Measurements from ENCODE around the gene CDKN3. TPM values are rescaled to one million over a fixed set of nuclear protein-coding genes. Genes with fewer than 3 reads are reported as not detected.
"Not testable (repeated sequence)": the region's sequence is repeated elsewhere in the genome, so short reads cannot be mapped to it uniquely, and the experiment has no call there.

The CDKN3 gene
- total and polyA plus RNA-seq, 9 donors, result 22.6 to 36.9 (median 31.1) TPM

- Histone ChIP-seq H3K4me1 (ENCODE audit: control insufficient read depth, insufficient read depth, low read length) (no peaks in the 10 kb centered on the region), H3K27me3 (ENCODE audit: control insufficient read depth, insufficient read depth, low read length) (peaks cover 4% of the 10 kb centered on the region), H3K4me3 (ENCODE audit: low read length) (no peak overlapping the region), H3K36me3 (ENCODE audit: control insufficient read depth, insufficient read depth, low read length) (no peaks in the 10 kb centered on the region), H3K27ac (ENCODE audit: low read length) (no peak overlapping the region), H3K9me3 (replicated peaks; ENCODE audit: control insufficient read depth, low read depth, low read length) (no peaks in the 10 kb centered on the region)
- no peak for DNase-seq
- WGBS (ENCODE audit: insufficient coverage), result 95% methylated on average over 3 of the region's 5 CpGs
Measured at GRCh38 chr14:54387328-54387727, 9.5 kb upstream of the CDKN3 start.

GRCh38 chr14:54392131-54392859 is 4.5 kb upstream of the CDKN3 start:
- Histone ChIP-seq H3K36me3 (ENCODE audit: control insufficient read depth, insufficient read depth, low read length) (no peaks in the 10 kb centered on the region), H3K27me3 (ENCODE audit: control insufficient read depth, insufficient read depth, low read length) (no peaks in the 10 kb centered on the region), H3K9me3 (replicated peaks; ENCODE audit: control insufficient read depth, low read depth, low read length) (no peaks in the 10 kb centered on the region), H3K4me3 (ENCODE audit: low read length) (no peak overlapping the region), H3K27ac (ENCODE audit: low read length) (no peak overlapping the region), H3K4me1 (ENCODE audit: control insufficient read depth, insufficient read depth, low read length) (peaks cover 2% of the 10 kb centered on the region)
- 48% methylated on average over 13 of the region's 14 CpGs for WGBS (ENCODE audit: insufficient coverage)
- DNase-seq, result no peak

- peaks cover 11% of the 10 kb centered on the region for H3K4me1 ChIP-seq (ENCODE audit: control insufficient read depth, insufficient read depth, low read length)
- H3K9me3 ChIP-seq (replicated peaks; ENCODE audit: control insufficient read depth, low read depth, low read length); H3K36me3 ChIP-seq (ENCODE audit: control insufficient read depth, insufficient read depth, low read length); DNase-seq; H3K4me3 ChIP-seq (ENCODE audit: low read length); H3K27me3 ChIP-seq (ENCODE audit: control insufficient read depth, insufficient read depth, low read length); H3K27ac ChIP-seq (ENCODE audit: low read length): not testable (repeated sequence)
- 96% methylated on average over 65 of the region's 68 CpGs for WGBS (ENCODE audit: insufficient coverage)
Measured at GRCh38 chr14:54392986-54393884, 3.6 kb upstream of the CDKN3 start.

GRCh38 chr14:54394596-54394995 is 2.2 kb upstream of the CDKN3 start:
- H3K27me3 ChIP-seq (ENCODE audit: control insufficient read depth, insufficient read depth, low read length), result no peaks in the 10 kb centered on the region
- H3K4me3 ChIP-seq (ENCODE audit: low read length), result no peak overlapping the region
- 97% methylated on average over 19 of the region's 27 CpGs for WGBS (ENCODE audit: insufficient coverage)
- H3K9me3 ChIP-seq (replicated peaks; ENCODE audit: control insufficient read depth, low read depth, low read length), result no peaks in the 10 kb centered on the region
- no peaks in the 10 kb centered on the region for H3K36me3 ChIP-seq (ENCODE audit: control insufficient read depth, insufficient read depth, low read length)
- peaks cover 13% of the 10 kb centered on the region for H3K4me1 ChIP-seq (ENCODE audit: control insufficient read depth, insufficient read depth, low read length)
- DNase-seq, result no peak
- H3K27ac ChIP-seq (ENCODE audit: low read length), result no peak overlapping the region

- WGBS (ENCODE audit: insufficient coverage), result 93% methylated on average over 3 of the region's 4 CpGs
- Histone ChIP-seq H3K9me3 (replicated peaks; ENCODE audit: control insufficient read depth, low read depth, low read length) (no peaks in the 10 kb centered on the region), H3K4me1 (ENCODE audit: control insufficient read depth, insufficient read depth, low read length) (peaks cover 13% of the 10 kb centered on the region), H3K27ac (ENCODE audit: low read length) (no peak overlapping the region), H3K27me3 (ENCODE audit: control insufficient read depth, insufficient read depth, low read length) (no peaks in the 10 kb centered on the region), H3K36me3 (ENCODE audit: control insufficient read depth, insufficient read depth, low read length) (no peaks in the 10 kb centered on the region), H3K4me3 (ENCODE audit: low read length) (no peak overlapping the region)
- DNase-seq, result no peak
Measured at GRCh38 chr14:54395284-54395683, 1.5 kb upstream of the CDKN3 start.

GRCh38 chr14:54395716-54396115 is 1.1 kb upstream of the CDKN3 start:
- Histone ChIP-seq H3K9me3 (replicated peaks; ENCODE audit: control insufficient read depth, low read depth, low read length) (no peaks in the 10 kb centered on the region), H3K4me3 (ENCODE audit: low read length) (no peak overlapping the region), H3K27me3 (ENCODE audit: control insufficient read depth, insufficient read depth, low read length) (no peaks in the 10 kb centered on the region), H3K27ac (ENCODE audit: low read length) (no peak overlapping the region), H3K4me1 (ENCODE audit: control insufficient read depth, insufficient read depth, low read length) (peaks cover 13% of the 10 kb centered on the region), H3K36me3 (ENCODE audit: control insufficient read depth, insufficient read depth, low read length) (no peaks in the 10 kb centered on the region)
- no peak for DNase-seq
- WGBS (ENCODE audit: insufficient coverage), result no CpG with 5 or more reads among the region's 2 CpGs

GRCh38 chr14:54396183-54396492 is 669 bp upstream of the CDKN3 start:
- no peaks in the 10 kb centered on the region for H3K9me3 ChIP-seq (replicated peaks; ENCODE audit: control insufficient read depth, low read depth, low read length)
- no peak for DNase-seq
- H3K4me1 ChIP-seq (ENCODE audit: control insufficient read depth, insufficient read depth, low read length), result peaks cover 13% of the 10 kb centered on the region
- H3K4me3 ChIP-seq (ENCODE audit: low read length), result peak overlapping the region; percentile 81
- no peaks in the 10 kb centered on the region for H3K27me3 ChIP-seq (ENCODE audit: control insufficient read depth, insufficient read depth, low read length)
- H3K27ac ChIP-seq (ENCODE audit: low read length), result peak overlapping the region; percentile 54
- H3K36me3 ChIP-seq (ENCODE audit: control insufficient read depth, insufficient read depth, low read length), result no peaks in the 10 kb centered on the region
- 44% methylated on average over 2 of the region's 9 CpGs for WGBS (ENCODE audit: insufficient coverage)

GRCh38 chr14:54399560-54399959 is 2.8 kb downstream of the CDKN3 start:
- Histone ChIP-seq H3K4me1 (ENCODE audit: control insufficient read depth, insufficient read depth, low read length) (peaks cover 13% of the 10 kb centered on the region), H3K27me3 (ENCODE audit: control insufficient read depth, insufficient read depth, low read length) (no peaks in the 10 kb centered on the region), H3K4me3 (ENCODE audit: low read length) (no peak overlapping the region), H3K36me3 (ENCODE audit: control insufficient read depth, insufficient read depth, low read length) (no peaks in the 10 kb centered on the region), H3K27ac (ENCODE audit: low read length) (no peak overlapping the region), H3K9me3 (replicated peaks; ENCODE audit: control insufficient read depth, low read depth, low read length) (no peaks in the 10 kb centered on the region)
- no CpG with 5 or more reads among the region's 2 CpGs for WGBS (ENCODE audit: insufficient coverage)
- no peak for DNase-seq

- not testable (repeated sequence) for H3K4me1 ChIP-seq (ENCODE audit: control insufficient read depth, insufficient read depth, low read length); H3K27me3 ChIP-seq (ENCODE audit: control insufficient read depth, insufficient read depth, low read length); H3K27ac ChIP-seq (ENCODE audit: low read length); DNase-seq; H3K4me3 ChIP-seq (ENCODE audit: low read length); H3K9me3 ChIP-seq (replicated peaks; ENCODE audit: control insufficient read depth, low read depth, low read length)
- WGBS (ENCODE audit: insufficient coverage), result 67% methylated on average over 3 of the region's 6 CpGs
- peaks cover 10% of the 10 kb centered on the region for H3K36me3 ChIP-seq (ENCODE audit: control insufficient read depth, insufficient read depth, low read length)
Measured at GRCh38 chr14:54403401-54404005, 6.7 kb downstream of the CDKN3 start.

GRCh38 chr14:54410215-54410614 is 13.4 kb downstream of the CDKN3 start:
- Histone ChIP-seq H3K27me3 (ENCODE audit: control insufficient read depth, insufficient read depth, low read length) (no peaks in the 10 kb centered on the region), H3K9me3 (replicated peaks; ENCODE audit: control insufficient read depth, low read depth, low read length) (no peaks in the 10 kb centered on the region), H3K27ac (ENCODE audit: low read length) (no peak overlapping the region), H3K36me3 (ENCODE audit: control insufficient read depth, insufficient read depth, low read length) (peaks cover 36% of the 10 kb centered on the region), H3K4me3 (ENCODE audit: low read length) (no peak overlapping the region), H3K4me1 (ENCODE audit: control insufficient read depth, insufficient read depth, low read length) (no peaks in the 10 kb centered on the region)
- WGBS (ENCODE audit: insufficient coverage), result no CpG with 5 or more reads among the region's 1 CpG
- no peak for DNase-seq
